Central memory CD8-positive, alpha-beta T cell (primary cell): Measurements from ENCODE around the gene LUZP2.

Experiments
- ATAC-seq: fragments of 150-1000 bp; cut with Tn5 transposase; replicated peaks from 2 replicates; pipeline ENCODE4 v1.10.0; 2022; ENCODE audit warnings: mild to moderate bottlenecking, moderate FRiP score, moderate number of reproducible peaks; ENCODE audit not compliant: poor library complexity, severe bottlenecking; ENCODE audit errors: extremely low read depth
- DNase-seq, 2 donors: peaks; one replicate each; pipeline ENCODE4 v3.0.0; 2021; ENCODE audit warnings: low spot score in 2 of 2
- H3K27ac Mint-ChIP-seq: one replicate; pipeline ENCODE4 v1.8.0; 2022; ENCODE audit warnings: low read depth, mild to moderate bottlenecking, moderate library complexity, mixed read lengths
- H3K27me3 Mint-ChIP-seq: one replicate; pipeline ENCODE4 v1.8.0; 2022; ENCODE audit warnings: mixed read lengths
- H3K36me3 Mint-ChIP-seq: one replicate; pipeline ENCODE4 v1.8.0; 2022; ENCODE audit warnings: mild to moderate bottlenecking, moderate library complexity, mixed read lengths; ENCODE audit not compliant: insufficient read depth
- H3K4me1 Mint-ChIP-seq: one replicate; pipeline ENCODE4 v1.8.0; 2022; ENCODE audit warnings: mixed read lengths
- H3K4me3 Mint-ChIP-seq: one replicate; pipeline ENCODE4 v1.8.0; 2022; ENCODE audit warnings: mild to moderate bottlenecking, moderate library complexity, mixed read lengths
- H3K9me3 Mint-ChIP-seq: one replicate; pipeline ENCODE4 v1.8.0; 2022; ENCODE audit warnings: mixed read lengths

LUZP2 gene

DNA sequence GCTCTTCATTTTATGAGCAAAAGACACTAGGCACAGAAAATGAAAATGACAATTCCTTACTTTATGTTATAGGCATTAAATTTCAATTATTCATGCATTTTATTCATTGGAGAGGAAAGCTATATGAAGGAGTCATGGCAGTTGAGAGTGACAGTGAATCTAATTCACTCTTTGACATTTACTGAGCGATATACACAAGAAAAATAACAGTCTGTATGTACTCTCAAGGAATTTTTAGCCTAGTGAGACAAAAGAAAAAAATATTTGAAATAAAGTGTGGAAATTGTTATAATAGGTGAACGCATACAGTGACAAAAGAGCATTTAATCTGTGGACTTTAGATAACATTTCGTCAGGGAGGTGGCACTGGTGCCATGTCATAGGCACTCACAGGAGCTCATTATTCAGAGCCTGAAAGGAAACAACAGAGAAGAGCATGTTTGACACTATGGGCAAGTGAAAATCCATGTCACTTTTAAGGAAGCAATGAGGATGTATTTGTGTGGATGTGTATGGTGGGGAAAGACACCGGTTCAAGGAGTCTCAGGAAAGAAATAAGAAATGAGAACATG, 323.1 kb downstream of the LUZP2 start:
- Mint-ChIP-seq H3K27me3 (no peaks in the 10 kb centered on the region), H3K4me3 (no peak overlapping the region), H3K27ac (no peak overlapping the region), H3K9me3 (peaks cover 24% of the 10 kb centered on the region), H3K4me1 (no peaks in the 10 kb centered on the region), H3K36me3 (no peaks in the 10 kb centered on the region)
- no peak for ATAC-seq
- DNase-seq, result no peak

DNA sequence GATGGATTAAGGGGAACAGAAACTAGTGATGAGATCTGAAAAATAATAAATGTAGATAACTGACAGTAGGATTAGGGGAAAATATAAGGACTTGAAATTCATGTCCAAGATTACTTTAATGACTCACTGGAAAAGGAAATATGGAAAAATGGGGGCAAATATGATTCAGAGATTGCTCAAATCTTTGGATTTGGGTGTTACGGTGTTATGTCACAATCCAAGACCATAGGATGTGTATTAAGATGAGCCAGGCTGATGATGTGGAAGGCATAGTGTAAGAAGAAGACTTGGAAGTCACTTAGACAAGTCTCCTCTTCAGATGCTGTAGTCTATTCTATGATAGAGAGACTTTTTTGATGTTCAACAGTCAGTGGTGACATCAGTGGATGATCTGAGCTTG, 323.7 kb downstream of the LUZP2 start:
- Mint-ChIP-seq H3K4me3 (no peak overlapping the region), H3K4me1 (no peaks in the 10 kb centered on the region), H3K27me3 (no peaks in the 10 kb centered on the region), H3K36me3 (no peaks in the 10 kb centered on the region), H3K9me3 (peaks cover 30% of the 10 kb centered on the region), H3K27ac (no peak overlapping the region)
- no peak for DNase-seq
- no peak for ATAC-seq

DNA sequence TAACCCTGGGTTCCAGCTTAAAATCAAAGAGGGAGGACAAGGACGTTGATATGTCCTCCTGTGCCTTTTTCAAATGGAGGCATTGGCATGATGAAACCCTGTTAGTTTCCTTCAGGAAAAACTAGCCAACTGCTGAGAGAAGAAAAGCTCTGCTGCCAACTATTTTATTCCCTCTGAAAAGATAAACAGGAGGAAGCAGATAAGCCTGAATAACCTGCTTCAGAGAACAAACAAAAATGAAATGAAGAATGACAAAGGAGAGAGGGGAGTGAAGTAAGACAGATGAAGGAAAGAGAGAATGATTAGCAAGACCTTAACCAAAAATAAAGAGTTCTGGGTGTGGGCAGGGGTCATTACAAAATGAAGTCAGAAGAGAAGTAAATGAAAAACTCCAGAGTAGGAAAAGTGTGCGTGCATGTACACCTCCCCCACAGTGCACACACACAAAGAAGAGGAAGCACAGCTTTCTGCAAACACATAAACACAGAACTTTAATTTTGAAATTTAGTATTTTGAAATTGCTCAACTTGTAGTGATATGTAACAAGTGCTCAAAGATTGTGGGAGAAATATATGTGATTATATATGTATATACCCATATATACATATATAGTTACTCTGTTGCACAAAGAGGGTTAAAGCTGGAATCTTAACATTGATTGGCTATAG, 332.2 kb downstream of the LUZP2 start:
- ATAC-seq (no peak), DNase-seq (no peak)
- H3K4me3 Mint-ChIP-seq, result no peak overlapping the region
- peaks cover 24% of the 10 kb centered on the region for H3K9me3 Mint-ChIP-seq
- H3K4me1 Mint-ChIP-seq, result no peaks in the 10 kb centered on the region
- H3K27me3 Mint-ChIP-seq, result no peaks in the 10 kb centered on the region
- H3K36me3 Mint-ChIP-seq, result no peaks in the 10 kb centered on the region
- no peak overlapping the region for H3K27ac Mint-ChIP-seq

DNA sequence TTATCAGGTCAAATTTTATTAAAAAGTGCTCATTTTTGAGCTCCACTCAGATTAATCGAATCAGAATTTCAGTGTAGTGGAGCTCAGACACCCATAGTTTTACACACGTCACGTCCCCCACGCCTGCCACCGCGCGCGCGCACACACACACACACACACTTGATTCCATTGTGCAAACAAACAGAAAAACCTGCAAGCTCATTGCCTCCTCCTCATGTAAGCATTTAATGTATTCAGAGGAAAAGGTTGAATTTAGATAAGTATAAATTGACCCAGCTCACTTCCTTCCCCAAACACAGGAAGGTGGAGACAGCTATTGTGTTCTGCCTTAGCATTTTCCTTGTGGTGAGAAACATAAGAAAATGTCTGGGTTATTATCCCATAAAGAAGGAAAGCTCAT, 336.7 kb downstream of the LUZP2 start:
- peaks cover 25% of the 10 kb centered on the region for H3K9me3 Mint-ChIP-seq
- no peaks in the 10 kb centered on the region for H3K27me3 Mint-ChIP-seq
- H3K4me3 Mint-ChIP-seq, result no peak overlapping the region
- H3K4me1 Mint-ChIP-seq, result no peaks in the 10 kb centered on the region
- H3K27ac Mint-ChIP-seq, result no peak overlapping the region
- no peak for ATAC-seq
- H3K36me3 Mint-ChIP-seq, result peaks cover 1% of the 10 kb centered on the region
- DNase-seq, result no peak

DNA sequence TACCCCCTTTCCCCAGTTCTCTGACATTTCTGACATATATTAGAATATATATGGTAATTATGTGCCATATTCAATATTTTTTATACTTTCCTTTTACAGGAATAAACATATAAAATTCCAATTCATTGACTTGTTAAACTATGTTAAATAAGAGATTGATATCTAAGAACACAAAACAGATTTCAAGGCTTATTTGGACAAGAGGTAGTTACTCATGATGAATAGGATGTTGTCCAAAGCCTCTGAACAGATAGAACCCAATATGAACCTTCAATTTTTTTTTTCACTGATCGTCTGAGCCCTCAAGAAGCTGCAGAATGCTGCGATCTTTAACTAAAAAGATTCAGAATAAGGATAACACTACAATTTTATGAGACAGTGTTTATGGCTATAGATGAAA, 340.3 kb downstream of the LUZP2 start:
- H3K27ac Mint-ChIP-seq, result no peak overlapping the region
- ATAC-seq, result no peak

DNA sequence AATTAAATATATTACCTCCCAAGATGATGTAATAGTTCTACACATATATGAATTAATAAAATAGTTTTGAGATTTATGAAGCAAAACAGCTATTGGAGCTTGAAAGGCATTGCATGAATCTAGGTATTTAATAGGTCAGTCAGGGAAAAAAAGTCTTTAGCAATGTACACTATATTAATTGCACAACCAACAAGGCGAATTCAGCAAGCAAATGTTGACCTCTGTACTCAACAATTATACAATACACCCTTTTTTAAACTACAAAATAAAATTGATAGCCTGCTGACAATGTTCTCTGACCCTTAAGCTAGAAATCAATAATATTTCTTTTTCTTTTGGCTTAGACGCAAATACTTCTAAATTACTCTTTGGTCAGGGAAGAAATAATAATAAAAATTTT, 345.5 kb downstream of the LUZP2 start:
- ATAC-seq (no peak), DNase-seq (no peak)
- Mint-ChIP-seq H3K4me3 (no peak overlapping the region), H3K4me1 (no peaks in the 10 kb centered on the region), H3K9me3 (peaks cover 15% of the 10 kb centered on the region), H3K27me3 (no peaks in the 10 kb centered on the region), H3K36me3 (no peaks in the 10 kb centered on the region), H3K27ac (no peak overlapping the region)

More for the DNA sequence above, 340.3 kb downstream of the LUZP2 start:
- H3K4me1 Mint-ChIP-seq, result no peaks in the 10 kb centered on the region
- no peaks in the 10 kb centered on the region for H3K27me3 Mint-ChIP-seq
- H3K36me3 Mint-ChIP-seq, result peaks cover 1% of the 10 kb centered on the region
- peaks cover 14% of the 10 kb centered on the region for H3K9me3 Mint-ChIP-seq
- H3K4me3 Mint-ChIP-seq, result no peak overlapping the region
- no peak for DNase-seq

DNA sequence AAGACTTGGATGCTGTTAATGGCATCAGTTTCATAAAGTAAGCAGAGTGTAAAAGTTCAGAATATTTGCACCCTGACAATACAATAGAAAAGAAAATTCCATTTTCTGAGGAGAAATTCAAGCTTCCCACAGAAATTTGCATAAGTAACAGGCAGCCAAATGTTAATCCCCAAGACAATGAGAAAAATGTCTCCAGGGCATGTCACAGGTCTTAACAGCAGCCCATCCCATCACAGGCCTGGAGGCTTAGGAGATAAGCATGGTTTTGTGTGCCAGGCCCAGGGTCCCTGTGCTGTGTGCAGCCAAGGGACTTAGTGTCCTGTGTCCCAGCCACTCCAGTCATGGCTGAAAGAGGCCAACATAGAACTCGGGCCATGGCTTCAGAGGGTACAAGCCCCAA, 347.6 kb downstream of the LUZP2 start:
- no peak for DNase-seq
- ATAC-seq, result no peak
- Mint-ChIP-seq H3K9me3 (peaks cover 23% of the 10 kb centered on the region), H3K27me3 (no peaks in the 10 kb centered on the region), H3K36me3 (no peaks in the 10 kb centered on the region), H3K27ac (no peak overlapping the region), H3K4me3 (no peak overlapping the region), H3K4me1 (no peaks in the 10 kb centered on the region)

DNA sequence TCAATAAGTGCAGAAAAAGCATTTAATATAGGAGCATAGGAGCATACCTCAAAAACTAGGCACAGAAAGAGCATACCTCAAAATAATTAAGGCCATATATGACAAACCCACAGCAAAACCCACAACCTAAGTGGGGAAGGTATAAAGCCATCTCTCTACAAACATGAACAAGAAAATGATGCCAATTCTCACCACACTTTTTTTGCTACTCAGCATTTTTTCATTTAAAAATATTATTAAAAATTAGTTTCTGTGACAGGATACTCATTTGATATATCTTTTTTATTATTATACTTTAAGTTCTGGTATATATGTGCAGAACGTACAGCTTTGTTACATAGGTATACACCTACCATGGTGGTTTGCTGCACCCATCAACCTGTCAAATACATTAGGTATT, 352.0 kb downstream of the LUZP2 start:
- DNase-seq (no peak), ATAC-seq (no peak)
- Mint-ChIP-seq H3K4me1 (no peaks in the 10 kb centered on the region), H3K9me3 (peaks cover 31% of the 10 kb centered on the region), H3K4me3 (no peak overlapping the region), H3K27ac (no peak overlapping the region), H3K27me3 (no peaks in the 10 kb centered on the region), H3K36me3 (no peaks in the 10 kb centered on the region)

DNA sequence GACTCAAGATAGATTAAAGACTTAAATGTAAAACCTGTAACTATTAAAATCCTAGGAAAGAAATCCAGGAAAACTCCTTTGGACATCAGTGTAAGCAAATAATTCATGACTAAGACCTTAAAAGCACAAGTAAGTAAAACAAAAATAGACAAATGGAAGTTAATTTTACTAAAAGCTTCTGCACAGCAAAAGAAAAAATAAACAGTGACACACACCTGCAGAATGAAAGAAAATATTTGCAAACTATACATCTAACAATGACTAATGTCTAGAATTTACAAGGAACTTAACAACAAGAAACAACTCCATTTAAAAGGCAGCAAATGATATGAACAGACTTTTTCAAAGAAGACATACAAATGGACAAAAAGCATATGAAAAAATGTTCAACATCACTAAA, 359.1 kb downstream of the LUZP2 start:
- no peak overlapping the region for H3K27ac Mint-ChIP-seq
- H3K4me3 Mint-ChIP-seq, result no peak overlapping the region
- DNase-seq, result no peak
- peaks cover 18% of the 10 kb centered on the region for H3K9me3 Mint-ChIP-seq
- no peaks in the 10 kb centered on the region for H3K36me3 Mint-ChIP-seq
- H3K27me3 Mint-ChIP-seq, result no peaks in the 10 kb centered on the region
- H3K4me1 Mint-ChIP-seq, result no peaks in the 10 kb centered on the region
- no peak for ATAC-seq

DNA sequence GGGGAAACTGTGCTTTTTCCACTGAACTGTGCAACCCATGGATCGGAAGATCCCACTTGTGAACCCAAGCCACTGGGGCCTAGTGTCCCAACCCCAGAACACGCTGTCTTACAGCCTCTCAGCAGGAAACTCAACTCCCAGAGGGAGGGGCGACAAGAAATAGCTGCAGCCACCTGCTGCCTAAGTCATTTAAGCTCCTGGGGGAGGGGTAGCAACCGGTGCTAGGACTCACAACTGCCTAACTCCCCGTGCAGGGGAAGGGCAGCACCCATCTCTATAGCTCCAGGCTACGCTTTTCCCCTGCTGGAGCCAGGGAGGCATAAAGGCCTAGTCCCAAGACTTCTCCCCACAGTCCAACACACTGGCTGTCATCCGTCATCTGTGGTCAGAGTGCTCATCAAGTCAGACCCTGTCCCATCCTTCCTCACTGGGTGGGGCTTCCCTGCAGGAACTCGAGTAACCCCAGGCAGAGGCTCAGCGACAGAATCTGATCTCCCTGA, 363.0 kb downstream of the LUZP2 start:
- Mint-ChIP-seq H3K27ac (no peak overlapping the region), H3K36me3 (no peaks in the 10 kb centered on the region), H3K9me3 (peaks cover 11% of the 10 kb centered on the region), H3K27me3 (no peaks in the 10 kb centered on the region), H3K4me3 (no peak overlapping the region), H3K4me1 (no peaks in the 10 kb centered on the region)
- no peak for DNase-seq
- no peak for ATAC-seq

DNA sequence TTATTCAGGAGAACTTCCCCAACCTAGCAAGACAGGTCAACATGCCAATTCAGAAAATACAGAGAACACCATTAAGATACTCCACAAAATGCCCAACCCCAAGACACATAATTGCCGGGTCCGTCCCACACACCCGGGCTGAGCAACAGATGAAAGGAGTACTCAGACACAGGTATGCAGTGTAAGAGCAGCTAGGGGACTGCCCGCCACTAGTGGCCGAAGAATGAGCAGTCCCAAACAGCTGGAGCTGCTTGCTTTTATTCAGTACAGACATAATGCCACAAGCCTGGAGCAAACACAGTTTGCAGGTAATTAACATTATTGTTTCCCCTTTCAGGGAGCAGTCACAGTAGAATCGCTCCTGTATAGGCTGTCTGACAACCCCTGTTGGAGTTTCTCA, 364.6 kb downstream of the LUZP2 start:
- ATAC-seq (no peak), DNase-seq (no peak)
- Mint-ChIP-seq H3K27ac (no peak overlapping the region), H3K4me1 (no peaks in the 10 kb centered on the region), H3K27me3 (no peaks in the 10 kb centered on the region), H3K9me3 (peaks cover 5% of the 10 kb centered on the region), H3K4me3 (no peak overlapping the region), H3K36me3 (no peaks in the 10 kb centered on the region)

DNA sequence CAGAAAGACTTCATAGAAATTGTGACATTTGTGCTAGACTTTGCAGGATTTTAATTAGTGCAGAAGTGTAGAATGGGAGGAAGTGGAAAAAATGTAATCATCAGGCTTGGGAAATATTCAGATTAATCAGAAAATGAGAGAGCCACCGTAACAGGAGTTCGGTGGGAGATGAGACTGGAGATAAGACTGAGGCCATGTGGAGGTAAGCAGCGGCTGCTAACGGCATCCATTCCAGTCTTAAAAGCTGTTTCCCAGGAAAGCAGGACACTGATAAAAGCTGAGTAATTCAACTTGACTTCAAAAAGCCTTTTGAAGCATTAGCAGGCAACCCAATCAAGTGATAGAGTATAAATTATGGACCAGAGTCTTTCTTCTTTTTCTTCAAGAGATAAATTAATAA, 369.9 kb downstream of the LUZP2 start:
- no peak overlapping the region for H3K4me3 Mint-ChIP-seq
- no peaks in the 10 kb centered on the region for H3K36me3 Mint-ChIP-seq
- peaks cover 30% of the 10 kb centered on the region for H3K9me3 Mint-ChIP-seq
- H3K27me3 Mint-ChIP-seq, result no peaks in the 10 kb centered on the region
- ATAC-seq (no peak), DNase-seq (no peak)
- no peak overlapping the region for H3K27ac Mint-ChIP-seq
- no peaks in the 10 kb centered on the region for H3K4me1 Mint-ChIP-seq

DNA sequence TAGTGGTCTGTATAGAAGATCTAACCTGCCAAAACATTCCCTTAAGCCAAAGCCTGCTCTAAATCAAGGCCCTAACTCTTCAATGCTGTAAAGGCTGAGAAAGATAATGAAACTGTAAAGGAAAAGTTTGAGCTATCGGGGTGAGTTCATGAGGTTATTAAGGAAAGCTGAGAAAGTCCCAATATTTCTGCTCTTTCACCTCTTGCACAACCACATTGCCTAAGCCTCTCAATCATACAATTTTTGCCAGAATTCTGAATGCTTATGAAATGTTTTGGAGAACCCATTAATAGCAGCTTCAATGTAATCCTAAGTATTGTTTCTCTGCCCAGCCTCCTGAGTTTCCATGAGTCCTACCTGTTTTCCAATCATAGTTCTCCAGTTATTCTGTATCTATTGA, 373.2 kb downstream of the LUZP2 start:
- Mint-ChIP-seq H3K9me3 (peaks cover 29% of the 10 kb centered on the region), H3K4me1 (no peaks in the 10 kb centered on the region), H3K27me3 (no peaks in the 10 kb centered on the region), H3K36me3 (no peaks in the 10 kb centered on the region), H3K4me3 (no peak overlapping the region), H3K27ac (no peak overlapping the region)
- no peak for ATAC-seq
- DNase-seq, result no peak
